ENCODE measurements around the gene RET.

Gene RET

GRCh38 chr10:43083764-43084163, 6.9 kb downstream of the RET start:
- no peak overlapping the region for H2AFZ ChIP-seq
- no peak overlapping the region for H3K9ac ChIP-seq
- H3K27me3 ChIP-seq (ENCODE audit: control insufficient read depth, insufficient read depth, low read length): no peaks in the 10 kb centered on the region
- no peak overlapping the region for H3K27ac ChIP-seq
- no peak overlapping the region for H3K4me2 ChIP-seq (ENCODE audit: low read length)
- TF ChIP-seq CTCF (IDR thresholded peaks at IDR 0.05): no peak
- no peaks in the 10 kb centered on the region for H3K79me2 ChIP-seq
- H3K36me3 ChIP-seq (ENCODE audit: control insufficient read depth, insufficient read depth, low read length): no peaks in the 10 kb centered on the region
- H3K4me1 ChIP-seq: no peaks in the 10 kb centered on the region
- H3K9me3 ChIP-seq (ENCODE audit: control insufficient read depth, low read length): no peaks in the 10 kb centered on the region
- H3K4me3 ChIP-seq (ENCODE audit: low read depth, low read length): no peak overlapping the region

- no peak overlapping the region for H3K27ac ChIP-seq
- H3K27me3 ChIP-seq (ENCODE audit: control insufficient read depth, insufficient read depth, low read length): no peaks in the 10 kb centered on the region
- H3K9ac ChIP-seq: no peak overlapping the region
- H3K4me3 ChIP-seq (ENCODE audit: low read depth, low read length): no peak overlapping the region
- H3K4me2 ChIP-seq (ENCODE audit: low read length): no peak overlapping the region
- H3K36me3 ChIP-seq (ENCODE audit: control insufficient read depth, insufficient read depth, low read length): no peaks in the 10 kb centered on the region
- H3K4me1 ChIP-seq: no peaks in the 10 kb centered on the region
- H3K9me3 ChIP-seq (ENCODE audit: control insufficient read depth, low read length): no peaks in the 10 kb centered on the region
- no peak for TF ChIP-seq CTCF (IDR thresholded peaks at IDR 0.05)
- no peaks in the 10 kb centered on the region for H3K79me2 ChIP-seq
- H2AFZ ChIP-seq: no peak overlapping the region
Measured at GRCh38 chr10:43084812-43085211, 7.9 kb downstream of the RET start.

GRCh38 chr10:43086321-43086942, 9.6 kb downstream of the RET start:
- H3K27ac ChIP-seq: no peak overlapping the region
- H3K27me3 ChIP-seq (ENCODE audit: control insufficient read depth, insufficient read depth, low read length): no peaks in the 10 kb centered on the region
- no peak overlapping the region for H3K9ac ChIP-seq
- no peaks in the 10 kb centered on the region for H3K4me1 ChIP-seq
- H2AFZ ChIP-seq: no peak overlapping the region
- no peak overlapping the region for H3K4me2 ChIP-seq (ENCODE audit: low read length)
- no peaks in the 10 kb centered on the region for H3K79me2 ChIP-seq
- H3K9me3 ChIP-seq (ENCODE audit: control insufficient read depth, low read length): no peaks in the 10 kb centered on the region
- no peak for TF ChIP-seq CTCF (IDR thresholded peaks at IDR 0.05)
- H3K4me3 ChIP-seq (ENCODE audit: low read depth, low read length): no peak overlapping the region
- no peaks in the 10 kb centered on the region for H3K36me3 ChIP-seq (ENCODE audit: control insufficient read depth, insufficient read depth, low read length)

- Histone ChIP-seq H3K4me1 (no peaks in the 10 kb centered on the region), H2AFZ (no peak overlapping the region), H3K27me3 (ENCODE audit: control insufficient read depth, insufficient read depth, low read length) (no peaks in the 10 kb centered on the region), H3K4me2 (ENCODE audit: low read length) (no peak overlapping the region), H3K79me2 (no peaks in the 10 kb centered on the region), H3K4me3 (ENCODE audit: low read depth, low read length) (no peak overlapping the region), H3K9me3 (ENCODE audit: control insufficient read depth, low read length) (no peaks in the 10 kb centered on the region), H3K27ac (no peak overlapping the region), H3K36me3 (ENCODE audit: control insufficient read depth, insufficient read depth, low read length) (no peaks in the 10 kb centered on the region), H3K9ac (no peak overlapping the region)
- TF ChIP-seq CTCF (IDR thresholded peaks at IDR 0.05): no peak
Measured at GRCh38 chr10:43089519-43089918, 12.7 kb downstream of the RET start.

GRCh38 chr10:43090188-43090587, 13.3 kb downstream of the RET start:
- no peak overlapping the region for H2AFZ ChIP-seq
- H3K4me1 ChIP-seq: no peaks in the 10 kb centered on the region
- H3K27ac ChIP-seq: no peak overlapping the region
- TF ChIP-seq CTCF (IDR thresholded peaks at IDR 0.05): no peak
- H3K4me2 ChIP-seq (ENCODE audit: low read length): no peak overlapping the region
- H3K36me3 ChIP-seq (ENCODE audit: control insufficient read depth, insufficient read depth, low read length): no peaks in the 10 kb centered on the region
- H3K4me3 ChIP-seq (ENCODE audit: low read depth, low read length): no peak overlapping the region
- H3K9ac ChIP-seq: no peak overlapping the region
- no peaks in the 10 kb centered on the region for H3K9me3 ChIP-seq (ENCODE audit: control insufficient read depth, low read length)
- H3K79me2 ChIP-seq: no peaks in the 10 kb centered on the region
- H3K27me3 ChIP-seq (ENCODE audit: control insufficient read depth, insufficient read depth, low read length): no peaks in the 10 kb centered on the region
